Esophagus (tissue), 2 donors: ENCODE results near the gene CDAN1. TPM values are rescaled to one million over a fixed set of nuclear protein-coding genes. Genes with fewer than 3 reads are reported as not detected.
"Not testable (repeated sequence)": the region's sequence is repeated elsewhere in the genome, so short reads cannot be mapped to it uniquely, and the experiment has no call there.

Experiments used
- H3K27ac ChIP-seq, 2 donors: one replicate each; pipeline ENCODE4 v1.5.1; 2013; ENCODE audit warnings: low read depth in 2 of 2, mild to moderate bottlenecking in 2 of 2, inconsistent platforms in 1 of 2, low read length in 1 of 2, moderate library complexity in 1 of 2
- H3K27me3 ChIP-seq, 2 donors: one replicate each; pipeline ENCODE4 v1.6.1; 2013; ENCODE audit warnings: low read length in 2 of 2, control low read depth in 1 of 2, mild to moderate bottlenecking in 1 of 2; ENCODE audit not compliant: insufficient read depth in 2 of 2, control insufficient read depth in 1 of 2
- H3K36me3 ChIP-seq, 2 donors: one replicate each; pipeline ENCODE4 v1.6.1; 2013; ENCODE audit warnings: low read length in 1 of 2; ENCODE audit not compliant: control insufficient read depth in 2 of 2, insufficient read depth in 2 of 2
- H3K4me1 ChIP-seq, 2 donors: one replicate each; pipeline ENCODE4 v1.6.1; 2013; ENCODE audit warnings: low read length in 1 of 2; ENCODE audit not compliant: control insufficient read depth in 2 of 2, insufficient read depth in 2 of 2
- H3K4me3 ChIP-seq, 2 donors: one replicate each; pipeline ENCODE4 v1.5.1; 2013; ENCODE audit warnings: low read length in 2 of 2, mild to moderate bottlenecking in 2 of 2, low read depth in 1 of 2, moderate library complexity in 1 of 2
- H3K9me3 ChIP-seq, 2 donors: one replicate each; pipeline ENCODE4 v1.6.1; 2013; ENCODE audit warnings: mild to moderate bottlenecking in 2 of 2, low read depth in 1 of 2, low read length in 1 of 2, moderate library complexity in 1 of 2; ENCODE audit not compliant: control insufficient read depth in 2 of 2, insufficient read depth in 1 of 2
- WGBS, 2 donors: extraction: QIAGEN DNeasy Blood & Tissue Kit; methylation state at CpG; one replicate each; pipeline ENCODE4 v1.1.7; 2013; 5-methylcytosine and 5-hydroxymethylcytosine counted together
- polyA plus RNA-seq, 2 donors: library from polyadenylated mRNA; stranded (reverse); fragments of 200-250 nt; gene quantifications; one replicate each; pipeline ENCODE4 v1.2.3, GENCODE V29; 2013
- donor health status: healthy with polysubstance abuse.
- donor health status: Bipolar disorder and iron deficiency.

Gene CDAN1
- polyA plus RNA-seq, 2 donors, result 5.0 to 10.8 TPM

GRCh38 chr15:42764154-42764731 is 27.3 kb upstream of the CDAN1 start:
- not testable (repeated sequence) for H3K4me1 ChIP-seq, H3K36me3 ChIP-seq, H3K27me3 ChIP-seq, H3K27ac ChIP-seq, H3K9me3 ChIP-seq, H3K4me3 ChIP-seq
- 86 to 89% methylated on average over 16 of the region's 16 CpGs for WGBS, 2 donors

- not testable (repeated sequence) for H3K4me3 ChIP-seq
- WGBS, 2 donors, result 82 to 83% methylated on average over 2 of the region's 2 CpGs
These were observed 24.9 kb upstream of the CDAN1 start for GRCh38 chr15:42761813-42762212.

GRCh38 chr15:42760759-42761158 is 23.8 kb upstream of the CDAN1 start:
- H3K27ac ChIP-seq, result no peak overlapping the region
- no peaks in the 10 kb centered on the region for H3K9me3 ChIP-seq
- peaks cover 3 to 5% of the 10 kb centered on the region in 2 donors for H3K4me1 ChIP-seq
- H3K27me3 ChIP-seq, result no peaks in the 10 kb centered on the region
- no peaks in the 10 kb centered on the region for H3K36me3 ChIP-seq
- WGBS, 2 donors, result 94 to 95% methylated on average over 1 of the region's 1 CpG
- no peak overlapping the region for H3K4me3 ChIP-seq

More at GRCh38 chr15:42761813-42762212, 24.9 kb upstream of the CDAN1 start:
- H3K9me3 ChIP-seq, H3K36me3 ChIP-seq, H3K27me3 ChIP-seq, H3K4me1 ChIP-seq, H3K27ac ChIP-seq: not testable (repeated sequence)

GRCh38 chr15:42759093-42759492 is 22.2 kb upstream of the CDAN1 start:
- no peaks in the 10 kb centered on the region for H3K36me3 ChIP-seq
- no peak overlapping the region for H3K4me3 ChIP-seq
- 87 to 100% methylated on average over 2 of the region's 2 CpGs for WGBS, 2 donors
- no peak overlapping the region for H3K27ac ChIP-seq
- H3K27me3 ChIP-seq, result no peaks in the 10 kb centered on the region
- no peaks in the 10 kb centered on the region for H3K9me3 ChIP-seq
- peaks cover 3 to 5% of the 10 kb centered on the region in 2 donors for H3K4me1 ChIP-seq

GRCh38 chr15:42750306-42750705 is 13.4 kb upstream of the CDAN1 start:
- Histone ChIP-seq H3K27me3 (no peaks in the 10 kb centered on the region), H3K36me3 (peaks cover 0 to 3% of the 10 kb centered on the region in 2 donors), H3K27ac (no peak overlapping the region), H3K9me3 (no peaks in the 10 kb centered on the region), H3K4me3 (no peak overlapping the region), H3K4me1 (no peaks in the 10 kb centered on the region)
- 93 to 96% methylated on average over 2 of the region's 2 CpGs for WGBS, 2 donors

- no peak overlapping the region for H3K4me3 ChIP-seq
- H3K4me1 ChIP-seq, result no peaks in the 10 kb centered on the region
- no peak overlapping the region for H3K27ac ChIP-seq
- H3K36me3 ChIP-seq, result peaks cover 0 to 3% of the 10 kb centered on the region in 2 donors
- no peaks in the 10 kb centered on the region for H3K27me3 ChIP-seq
- no peaks in the 10 kb centered on the region for H3K9me3 ChIP-seq
- 91 to 93% methylated on average over 1 of the region's 1 CpG for WGBS, 2 donors
These were observed 12.3 kb upstream of the CDAN1 start for GRCh38 chr15:42749266-42749665.

- H3K27ac ChIP-seq, result no peak overlapping the region
- 83 to 97% methylated on average over 1 of the region's 1 CpG for WGBS, 2 donors
- peaks cover 0 to 3% of the 10 kb centered on the region in 2 donors for H3K36me3 ChIP-seq
- H3K4me3 ChIP-seq, result no peak overlapping the region
- no peaks in the 10 kb centered on the region for H3K9me3 ChIP-seq
- H3K27me3 ChIP-seq, result no peaks in the 10 kb centered on the region
- H3K4me1 ChIP-seq, result no peaks in the 10 kb centered on the region
These were observed 7.3 kb upstream of the CDAN1 start for GRCh38 chr15:42744195-42744594.

- H3K9me3 ChIP-seq, result no peaks in the 10 kb centered on the region
- H3K36me3 ChIP-seq, result peaks cover 0 to 3% of the 10 kb centered on the region in 2 donors
- H3K4me3 ChIP-seq, result no peak overlapping the region
- 90 to 94% methylated on average over 4 of the region's 4 CpGs for WGBS, 2 donors
- no peaks in the 10 kb centered on the region for H3K4me1 ChIP-seq
- H3K27ac ChIP-seq, result no peak overlapping the region
- no peaks in the 10 kb centered on the region for H3K27me3 ChIP-seq
These were observed 5.2 kb upstream of the CDAN1 start for GRCh38 chr15:42742149-42742548.

- WGBS, 2 donors, result 88 to 90% methylated on average over 2 of the region's 2 CpGs
- Histone ChIP-seq H3K4me3 (no peak overlapping the region), H3K36me3 (peaks cover 0 to 3% of the 10 kb centered on the region in 2 donors), H3K9me3 (no peaks in the 10 kb centered on the region), H3K27ac (no peak overlapping the region), H3K4me1 (no peaks in the 10 kb centered on the region), H3K27me3 (no peaks in the 10 kb centered on the region)
These were observed 4.8 kb upstream of the CDAN1 start for GRCh38 chr15:42741710-42742109.

GRCh38 chr15:42737529-42738328 is 801 bp upstream of the CDAN1 start:
- Histone ChIP-seq H3K36me3 (peaks cover 3 to 11% of the 10 kb centered on the region in 2 donors), H3K27me3 (no peaks in the 10 kb centered on the region), H3K27ac (peak overlapping the region; percentile 81 to 95), H3K4me1 (peaks cover 0 to 5% of the 10 kb centered on the region in 2 donors), H3K9me3 (no peaks in the 10 kb centered on the region), H3K4me3 (peak overlapping the region; percentile 52 to 82)
- 70 to 72% methylated on average over 21 of the region's 21 CpGs for WGBS, 2 donors
